Measurements from ENCODE around the gene OR4D2.

OR4D2 gene

GRCh38 chr17:58202859-58203258 is 36.1 kb downstream of the OR4D2 start (continued):
- TF ChIP-seq ZNF645 (tag by site-specific recombination; IDR thresholded peaks at IDR 0.05) (no peak), ZBTB48 (tag by site-specific recombination; IDR thresholded peaks at IDR 0.05) (no peak), KLF7 (tag by site-specific recombination; IDR thresholded peaks at IDR 0.05; ENCODE audit: borderline replicate concordance) (no peak), ZNF776 (tag by site-specific recombination; IDR thresholded peaks at IDR 0.05; ENCODE audit: borderline replicate concordance) (no peak), ZNF16 (tag by site-specific recombination; IDR thresholded peaks at IDR 0.05; ENCODE audit: low read depth) (no peak)

DNA sequence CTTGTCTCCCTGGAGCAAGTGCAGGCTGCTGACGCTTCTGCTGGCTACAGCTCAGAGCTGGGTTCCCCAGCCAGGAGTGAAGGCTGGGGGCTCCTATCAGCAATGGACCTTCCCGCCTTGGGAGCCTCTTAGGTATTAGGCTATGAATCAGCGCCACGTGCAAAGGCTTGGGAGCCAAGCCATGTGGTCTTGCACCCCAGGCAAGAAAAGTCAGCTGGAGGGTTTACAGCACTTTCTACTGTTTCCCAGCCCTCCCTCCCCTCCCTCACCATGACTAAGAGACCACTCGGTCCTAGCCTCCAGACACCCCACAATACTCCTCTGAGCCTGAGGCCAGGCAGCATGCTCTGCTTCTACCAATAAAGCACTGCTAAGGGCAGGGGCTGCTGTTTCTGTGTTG is 38.0 kb downstream of the OR4D2 start:
- no peak for TF ChIP-seq ZNF544 (tag by site-specific recombination; IDR thresholded peaks at IDR 0.05)
- no peak for TF ChIP-seq ZNF514 (tag by site-specific recombination; IDR thresholded peaks at IDR 0.05)
- TF ChIP-seq WT1 (tag by site-specific recombination; IDR thresholded peaks at IDR 0.05): no peak
- TF ChIP-seq, protein P1, sequence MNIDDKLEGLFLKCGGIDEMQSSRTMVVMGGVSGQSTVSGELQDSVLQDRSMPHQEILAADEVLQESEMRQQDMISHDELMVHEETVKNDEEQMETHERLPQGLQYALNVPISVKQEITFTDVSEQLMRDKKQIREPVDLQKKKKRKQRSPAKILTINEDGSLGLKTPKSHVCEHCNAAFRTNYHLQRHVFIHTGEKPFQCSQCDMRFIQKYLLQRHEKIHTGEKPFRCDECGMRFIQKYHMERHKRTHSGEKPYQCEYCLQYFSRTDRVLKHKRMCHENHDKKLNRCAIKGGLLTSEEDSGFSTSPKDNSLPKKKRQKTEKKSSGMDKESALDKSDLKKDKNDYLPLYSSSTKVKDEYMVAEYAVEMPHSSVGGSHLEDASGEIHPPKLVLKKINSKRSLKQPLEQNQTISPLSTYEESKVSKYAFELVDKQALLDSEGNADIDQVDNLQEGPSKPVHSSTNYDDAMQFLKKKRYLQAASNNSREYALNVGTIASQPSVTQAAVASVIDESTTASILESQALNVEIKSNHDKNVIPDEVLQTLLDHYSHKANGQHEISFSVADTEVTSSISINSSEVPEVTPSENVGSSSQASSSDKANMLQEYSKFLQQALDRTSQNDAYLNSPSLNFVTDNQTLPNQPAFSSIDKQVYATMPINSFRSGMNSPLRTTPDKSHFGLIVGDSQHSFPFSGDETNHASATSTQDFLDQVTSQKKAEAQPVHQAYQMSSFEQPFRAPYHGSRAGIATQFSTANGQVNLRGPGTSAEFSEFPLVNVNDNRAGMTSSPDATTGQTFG (tag by site-specific recombination; IDR thresholded peaks at IDR 0.05; ENCODE audit: borderline replicate concordance): no peak
- TF ChIP-seq ZNF529 (tag by site-specific recombination; IDR thresholded peaks at IDR 0.05; ENCODE audit: insufficient replicate concordance): no peak
- TF ChIP-seq ZNF140 (tag by site-specific recombination; IDR thresholded peaks at IDR 0.05): no peak
- no peak for TF ChIP-seq ZNF560 (tag by site-specific recombination; IDR thresholded peaks at IDR 0.05; ENCODE audit: borderline replicate concordance)
- TF ChIP-seq ZNF747 (tag by site-specific recombination; IDR thresholded peaks at IDR 0.05): no peak
- no peak for TF ChIP-seq ZNF2 (tag by site-specific recombination; IDR thresholded peaks at IDR 0.05)
- TF ChIP-seq ZNF274 (IDR thresholded peaks at IDR 0.05; ENCODE audit: low read length): no peak
- TF ChIP-seq ZNF274 (tag by site-specific recombination; IDR thresholded peaks at IDR 0.05; ENCODE audit: borderline replicate concordance): no peak
- POLR2A ChIA-PET: interaction anchor here (1.0 kb wide), 1 partner anchor 13 kb away, joined by 6 read pairs; no protein-coding TSS in a partner anchor
- CTCF ChIA-PET: no interaction called here
- H3K36me3 ChIP-seq (ENCODE audit: control insufficient read depth in 2 of 2, insufficient read depth in 1 of 2, low read length in 2 of 2): peaks cover 5 to 47% of the 10 kb centered on the region in 2 experiments; a peak in 2 of 3 replicates
- no peaks in the 10 kb centered on the region for H3K9me3 ChIP-seq (ENCODE audit: control insufficient read depth, insufficient read depth, low read depth, low read length)
- H3K4me3 ChIP-seq (ENCODE audit: low read depth, low read length): no peak overlapping the region
- H3K4me1 ChIP-seq (ENCODE audit: control insufficient read depth, insufficient read depth, low read length): no peaks in the 10 kb centered on the region; the same call in 1 of the 2 replicates
- no peak overlapping the region for H3K27ac ChIP-seq (ENCODE audit: extremely low read depth, low read depth, low read length)

GRCh38 chr17:58205936-58206335 is 39.2 kb downstream of the OR4D2 start:
- ChIA-PET CTCF (no interaction called here), POLR2A (no interaction called here)

More at GRCh38 chr17:58205936-58206335, 39.2 kb downstream of the OR4D2 start:
- no peak overlapping the region for H3K4me3 ChIP-seq (ENCODE audit: low read depth, low read length)
- peaks cover 13 to 58% of the 10 kb centered on the region in 2 experiments; a peak in 2 of 3 replicates for H3K36me3 ChIP-seq (ENCODE audit: control insufficient read depth in 2 of 2, insufficient read depth in 1 of 2, low read length in 2 of 2)
- H3K27ac ChIP-seq (ENCODE audit: extremely low read depth, low read depth, low read length): no peak overlapping the region
- H3K4me1 ChIP-seq (ENCODE audit: control insufficient read depth, insufficient read depth, low read length): no peaks in the 10 kb centered on the region
- TF ChIP-seq, protein P2, sequence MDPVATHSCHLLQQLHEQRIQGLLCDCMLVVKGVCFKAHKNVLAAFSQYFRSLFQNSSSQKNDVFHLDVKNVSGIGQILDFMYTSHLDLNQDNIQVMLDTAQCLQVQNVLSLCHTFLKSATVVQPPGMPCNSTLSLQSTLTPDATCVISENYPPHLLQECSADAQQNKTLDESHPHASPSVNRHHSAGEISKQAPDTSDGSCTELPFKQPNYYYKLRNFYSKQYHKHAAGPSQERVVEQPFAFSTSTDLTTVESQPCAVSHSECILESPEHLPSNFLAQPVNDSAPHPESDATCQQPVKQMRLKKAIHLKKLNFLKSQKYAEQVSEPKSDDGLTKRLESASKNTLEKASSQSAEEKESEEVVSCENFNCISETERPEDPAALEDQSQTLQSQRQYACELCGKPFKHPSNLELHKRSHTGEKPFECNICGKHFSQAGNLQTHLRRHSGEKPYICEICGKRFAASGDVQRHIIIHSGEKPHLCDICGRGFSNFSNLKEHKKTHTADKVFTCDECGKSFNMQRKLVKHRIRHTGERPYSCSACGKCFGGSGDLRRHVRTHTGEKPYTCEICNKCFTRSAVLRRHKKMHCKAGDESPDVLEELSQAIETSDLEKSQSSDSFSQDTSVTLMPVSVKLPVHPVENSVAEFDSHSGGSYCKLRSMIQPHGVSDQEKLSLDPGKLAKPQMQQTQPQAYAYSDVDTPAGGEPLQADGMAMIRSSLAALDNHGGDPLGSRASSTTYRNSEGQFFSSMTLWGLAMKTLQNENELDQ (tag by site-specific recombination; IDR thresholded peaks at IDR 0.05; ENCODE audit: low read depth): no peak
- TF ChIP-seq ZNF16 (tag by site-specific recombination; IDR thresholded peaks at IDR 0.05; ENCODE audit: low read depth) (no peak), ZNF843 (tag by site-specific recombination; IDR thresholded peaks at IDR 0.05) (no peak), ZNF510 (tag by site-specific recombination; IDR thresholded peaks at IDR 0.05; ENCODE audit: insufficient replicate concordance) (no peak)
- H3K9me3 ChIP-seq (ENCODE audit: control insufficient read depth, insufficient read depth, low read depth, low read length): no peaks in the 10 kb centered on the region

All from HEK293 (cell line).